CMK (cell line): Measurements from ENCODE around the gene MPG.

Experiments
- DNase-seq: peaks from one replicate; pipeline ENCODE4 v3.0.0-alpha.2; 2010; ENCODE audit warnings: low read depth

The MPG gene

DNA sequence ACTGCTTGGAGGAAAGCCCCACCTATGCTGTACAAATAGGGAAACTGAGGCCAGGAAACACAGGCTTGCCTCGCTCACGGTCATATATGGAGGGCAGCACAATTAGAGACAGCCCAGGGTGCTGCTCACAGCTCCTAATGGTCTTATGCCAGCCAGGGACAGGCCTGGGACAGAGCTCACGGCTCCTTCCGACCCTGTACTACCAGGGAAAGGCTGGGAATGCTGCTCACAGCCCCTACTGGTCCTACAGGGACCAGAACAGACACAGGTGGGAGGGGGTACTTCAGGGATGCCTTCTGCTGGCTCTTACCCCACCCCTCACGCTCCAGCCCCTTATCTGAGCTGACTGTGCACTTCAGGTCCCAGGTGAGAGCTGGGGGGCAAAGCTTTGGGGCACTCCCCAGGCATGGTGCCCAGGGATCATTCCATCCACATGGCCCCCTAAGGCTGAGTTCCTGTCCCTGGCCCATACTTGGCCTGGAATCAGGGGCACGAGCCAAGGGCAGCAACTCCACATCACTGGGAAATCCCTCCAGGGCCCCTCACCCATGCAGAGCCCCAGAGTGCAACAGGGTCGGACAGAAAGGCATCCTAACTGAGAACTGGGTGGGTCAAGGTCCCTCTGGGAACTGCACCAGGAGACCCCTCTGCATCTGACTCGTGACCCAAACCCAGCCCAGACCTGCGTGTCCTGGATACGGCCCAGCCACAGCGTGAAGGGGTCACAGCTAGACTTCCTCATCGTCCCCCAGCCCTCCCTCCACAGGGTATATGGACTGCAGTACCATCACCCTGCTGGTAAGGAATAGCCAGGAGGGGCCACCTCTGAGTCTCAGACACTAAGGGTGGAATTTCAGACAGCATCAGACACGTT is 11.5 kb upstream of the MPG start:
- DNase-seq, result no peak

DNA sequence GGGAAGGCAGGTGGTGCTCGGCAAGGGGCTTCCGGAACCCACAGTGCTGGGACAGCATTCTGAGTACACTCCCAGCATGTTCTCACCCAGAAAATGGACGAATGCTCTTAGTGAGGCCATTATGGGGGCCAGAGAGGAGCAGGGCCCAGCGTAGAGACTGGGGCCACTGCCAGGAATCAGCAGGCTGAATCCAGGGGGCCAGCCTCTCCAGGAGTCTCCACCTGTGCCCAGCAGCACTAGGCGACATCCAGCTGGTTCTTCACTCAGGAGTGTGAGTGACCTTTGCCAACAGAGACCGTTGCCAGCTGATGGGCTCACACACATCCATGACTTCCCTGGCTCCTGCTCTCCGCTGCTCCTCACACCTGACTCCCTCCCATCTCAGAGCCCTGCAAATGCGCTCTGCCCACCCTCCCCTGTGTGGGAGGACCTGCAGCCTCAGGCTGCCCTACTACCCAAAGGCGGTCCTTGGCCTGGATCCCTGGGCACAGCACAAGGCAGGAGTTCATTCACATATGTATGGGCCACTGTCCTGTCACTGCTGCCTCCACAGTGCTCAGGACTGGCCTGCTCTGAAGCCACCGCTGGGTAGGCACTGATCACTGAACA is 10.7 kb upstream of the MPG start:
- DNase-seq, result no peak

DNA sequence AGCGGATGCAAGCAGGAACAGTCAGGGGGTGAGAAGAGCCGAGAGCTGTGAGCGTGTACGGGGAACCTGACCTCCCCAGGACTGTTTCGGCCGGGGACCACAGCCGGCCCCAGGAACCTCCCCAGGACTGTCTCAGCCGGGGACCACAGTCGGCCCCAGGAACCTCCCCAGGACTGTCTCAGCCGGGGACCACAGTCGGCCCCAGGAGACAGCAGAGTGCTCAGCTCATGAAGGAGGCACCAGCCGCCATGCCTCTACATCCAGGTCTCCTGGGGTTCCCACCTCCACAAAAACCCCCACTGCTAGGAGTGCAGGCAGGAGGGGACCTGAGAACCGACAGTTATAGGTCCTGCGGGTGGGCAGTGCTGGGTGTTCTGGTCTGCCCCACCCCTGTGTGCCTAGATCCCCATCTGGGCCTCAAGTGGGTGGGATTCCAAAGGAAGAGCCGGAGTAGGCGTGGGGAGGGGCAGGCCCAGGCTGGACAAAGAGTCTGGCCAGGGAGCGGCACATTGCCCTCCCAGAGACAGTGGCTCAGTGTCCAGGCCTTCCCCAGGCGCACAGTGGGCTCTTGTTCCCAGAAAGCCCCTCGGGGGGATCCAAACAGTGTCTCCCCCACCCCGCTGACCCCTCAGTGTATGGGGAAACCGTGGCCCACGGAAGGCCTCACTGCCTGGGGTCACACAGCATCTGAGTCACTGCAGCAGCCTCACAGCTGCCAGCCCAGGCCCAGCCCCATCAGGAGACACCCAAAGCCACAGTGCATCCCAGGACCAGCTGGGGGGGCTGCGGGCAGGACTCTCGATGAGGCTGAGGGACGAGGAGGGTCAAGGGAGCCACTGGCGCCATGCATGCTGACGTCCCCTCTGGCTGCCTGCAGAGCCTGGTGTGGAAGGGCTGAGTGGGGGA is 9.9 kb upstream of the MPG start:
- no peak for DNase-seq

DNA sequence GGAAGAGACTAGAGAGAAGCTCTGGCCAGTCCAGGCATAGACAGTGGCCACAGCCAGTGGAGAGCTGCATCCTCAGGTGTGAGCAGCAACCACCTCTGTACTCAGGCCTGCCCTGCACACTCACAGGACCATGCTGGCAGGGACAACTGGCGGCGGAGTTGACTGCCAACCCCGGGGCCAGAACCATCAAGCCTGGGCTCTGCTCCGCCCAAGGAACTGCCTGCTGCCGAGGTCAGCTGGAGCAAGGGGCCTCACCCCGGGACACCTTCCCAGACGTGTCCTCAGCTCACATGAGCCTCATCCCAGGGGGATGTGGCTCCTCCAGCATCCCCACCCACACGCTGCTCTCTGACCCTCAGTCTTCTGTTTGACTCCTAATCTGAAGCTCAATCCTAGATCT is 8.8 kb upstream of the MPG start:
- no peak for DNase-seq

DNA sequence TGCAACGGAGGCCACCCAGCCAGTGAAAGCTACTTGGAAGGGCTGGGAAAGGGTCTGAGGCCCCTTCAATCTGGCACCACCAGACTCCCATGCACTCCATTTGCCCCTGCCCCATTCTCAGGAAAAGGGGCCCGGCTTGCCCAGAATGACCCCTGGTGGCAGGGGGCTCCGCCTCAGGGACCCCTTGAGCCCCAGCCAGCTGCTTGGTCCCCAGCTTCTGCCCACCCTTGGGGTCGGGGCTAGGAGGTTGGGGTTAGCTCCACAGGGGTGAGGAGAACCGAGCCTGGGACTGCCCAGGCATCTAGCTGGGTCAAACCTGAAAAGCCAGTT is 6.8 kb upstream of the MPG start:
- no peak for DNase-seq

DNA sequence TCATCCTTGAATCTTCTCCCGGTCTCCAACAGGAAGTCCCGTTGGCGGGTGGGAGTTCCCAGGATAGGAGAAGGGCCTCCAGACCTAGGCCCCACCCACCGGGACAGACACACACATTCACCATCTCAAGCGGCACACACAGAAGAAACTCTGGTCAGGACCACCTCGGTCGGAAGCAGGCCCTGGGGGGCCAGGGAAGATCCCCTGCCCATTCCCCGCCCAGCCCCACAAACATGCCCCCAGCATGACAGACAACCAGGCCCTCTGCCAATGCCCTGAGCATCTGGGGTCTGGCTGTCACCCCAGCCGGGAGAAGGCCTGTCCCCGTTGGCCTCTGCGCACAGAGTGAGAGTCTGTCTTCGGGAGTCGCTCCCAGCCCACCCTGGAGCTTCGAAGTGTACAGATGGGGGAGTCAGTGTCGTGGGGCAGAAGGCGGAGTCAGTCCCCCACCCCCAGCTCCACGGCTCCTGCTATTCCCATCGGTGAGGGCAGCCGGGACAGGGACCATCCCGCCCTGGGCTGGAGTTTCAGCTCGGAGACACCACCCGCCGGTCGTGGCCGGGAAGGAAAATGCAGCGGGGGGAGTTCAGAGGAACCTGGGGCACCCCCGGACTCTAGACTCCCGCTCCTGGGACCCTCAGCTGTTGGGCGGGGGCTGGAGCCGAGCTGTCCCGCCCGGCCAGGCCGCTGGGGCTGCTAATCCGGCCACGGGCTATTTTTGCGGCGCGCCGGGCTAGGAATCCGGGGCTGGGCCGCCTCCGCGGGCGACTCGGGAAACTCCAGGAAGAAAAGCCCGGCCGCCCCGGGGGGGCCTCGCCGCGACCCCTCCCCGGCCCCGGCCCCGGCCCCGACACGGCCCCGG is 6.3 kb upstream of the MPG start:
- no peak for DNase-seq

DNA sequence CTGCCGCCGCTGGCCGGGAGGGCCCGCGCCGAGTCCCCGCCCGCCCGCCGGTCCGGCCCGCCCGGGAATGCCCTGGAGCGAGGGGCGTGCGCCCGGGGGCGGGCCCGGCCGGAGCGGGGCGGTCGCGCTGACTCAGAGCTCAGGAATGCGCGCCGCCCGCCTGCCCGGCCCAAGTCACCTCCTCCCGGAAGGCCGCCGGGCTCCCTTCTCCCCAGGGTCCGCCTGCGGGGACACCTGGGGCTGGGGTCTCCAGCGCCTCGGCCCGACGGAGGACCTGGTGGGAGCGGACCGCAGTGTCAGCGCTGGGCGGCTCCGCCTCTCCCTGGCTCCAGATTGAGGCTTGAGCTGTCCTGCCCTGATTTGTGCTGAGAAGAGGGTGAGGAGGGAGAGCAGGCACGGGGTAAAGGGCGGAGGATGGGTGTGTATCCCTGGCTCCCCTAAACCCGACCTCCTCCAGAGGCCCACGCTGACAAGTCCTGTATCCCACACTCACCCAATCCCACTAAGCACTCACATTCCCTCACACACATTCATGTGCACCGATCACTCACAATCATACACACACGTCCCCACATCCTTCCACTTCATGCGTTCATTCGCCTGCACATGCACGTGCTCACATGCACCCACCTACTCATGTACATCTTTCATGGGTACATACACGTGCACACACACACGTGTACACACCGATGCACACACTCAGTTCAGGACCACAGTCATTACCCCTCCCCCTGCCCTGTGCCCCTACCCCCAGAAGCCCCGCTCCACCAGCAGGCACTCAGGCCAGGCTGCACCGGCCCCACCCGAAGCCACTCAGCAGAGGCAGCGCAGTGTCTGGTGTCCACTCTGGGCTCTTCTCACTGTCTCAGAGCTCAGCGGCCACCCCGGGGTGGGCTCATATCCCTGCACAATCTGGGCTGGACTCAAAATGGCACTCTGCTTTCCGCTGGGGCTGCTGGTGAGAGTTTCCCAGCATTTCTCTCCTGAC is 5.2 kb upstream of the MPG start, which contains the start of gene RHBDF1:
Gene RHBDF1 (minus strand): TSS at position 71 of the 988 bp plus-strand sequence. CDS start 7,616 bp downstream, outside the sequence.
- no peak for DNase-seq

DNA sequence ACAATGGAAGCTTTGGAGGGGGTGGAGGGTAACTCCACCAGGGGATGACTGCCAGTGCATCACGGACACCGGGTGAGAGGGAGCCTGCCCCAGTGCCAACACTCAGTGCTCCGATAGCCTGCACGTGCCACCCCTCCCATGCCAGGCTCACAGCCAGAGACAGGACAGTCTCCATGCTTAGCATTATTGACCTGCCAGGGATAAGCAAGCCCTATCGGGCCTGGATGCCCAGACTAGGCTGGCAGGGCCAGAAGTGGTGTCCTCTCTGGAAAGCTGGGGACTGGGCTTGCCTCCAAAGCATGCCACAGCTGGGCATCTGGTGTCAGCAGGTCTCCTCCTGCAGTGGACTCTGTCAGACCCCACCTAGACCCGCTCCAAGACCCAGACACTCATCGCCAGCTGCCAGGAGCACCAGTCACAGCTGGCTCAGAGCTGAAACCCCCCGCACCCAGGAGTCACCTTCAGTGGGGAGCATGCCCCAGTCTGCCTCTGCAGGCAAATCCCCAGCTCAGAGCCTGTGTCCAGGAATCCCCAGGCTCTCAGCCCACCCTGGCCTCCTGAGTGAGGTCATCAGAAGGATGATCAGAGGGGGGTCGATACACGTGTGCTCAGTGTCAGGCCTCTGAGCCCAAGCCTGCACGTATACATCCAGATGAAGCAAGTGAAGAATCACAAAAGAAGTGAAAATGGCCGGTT is 3.8 kb upstream of the MPG start:
- no peak for DNase-seq

DNA sequence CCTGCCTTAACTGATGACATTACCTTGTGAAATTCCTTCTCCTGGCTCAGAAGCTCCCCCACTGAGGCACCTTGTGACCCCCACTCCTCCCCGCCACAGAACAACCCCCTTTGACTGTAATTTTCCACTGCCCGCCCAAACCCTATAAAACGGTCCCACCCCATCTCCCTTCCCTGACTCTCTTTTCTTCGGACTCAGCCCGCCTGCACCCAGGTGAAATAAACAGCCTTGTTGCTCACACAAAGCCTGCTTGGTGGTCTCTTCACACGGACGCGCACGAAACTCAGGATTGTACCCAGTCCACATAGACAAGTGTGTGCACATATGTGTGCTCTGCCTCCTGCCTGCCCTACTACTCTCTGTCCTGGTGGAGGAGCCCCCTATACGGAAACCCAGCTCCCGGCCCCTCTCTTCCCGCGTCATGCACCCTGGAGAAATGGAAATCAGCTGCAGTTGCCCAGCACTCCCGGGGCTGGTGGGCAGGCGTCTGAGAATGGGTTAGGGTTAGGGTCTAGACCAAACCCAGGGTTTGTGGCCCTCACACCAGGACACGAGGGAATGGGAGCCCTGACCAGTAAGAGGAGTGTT is 3.2 kb upstream of the MPG start:
- no peak for DNase-seq

DNA sequence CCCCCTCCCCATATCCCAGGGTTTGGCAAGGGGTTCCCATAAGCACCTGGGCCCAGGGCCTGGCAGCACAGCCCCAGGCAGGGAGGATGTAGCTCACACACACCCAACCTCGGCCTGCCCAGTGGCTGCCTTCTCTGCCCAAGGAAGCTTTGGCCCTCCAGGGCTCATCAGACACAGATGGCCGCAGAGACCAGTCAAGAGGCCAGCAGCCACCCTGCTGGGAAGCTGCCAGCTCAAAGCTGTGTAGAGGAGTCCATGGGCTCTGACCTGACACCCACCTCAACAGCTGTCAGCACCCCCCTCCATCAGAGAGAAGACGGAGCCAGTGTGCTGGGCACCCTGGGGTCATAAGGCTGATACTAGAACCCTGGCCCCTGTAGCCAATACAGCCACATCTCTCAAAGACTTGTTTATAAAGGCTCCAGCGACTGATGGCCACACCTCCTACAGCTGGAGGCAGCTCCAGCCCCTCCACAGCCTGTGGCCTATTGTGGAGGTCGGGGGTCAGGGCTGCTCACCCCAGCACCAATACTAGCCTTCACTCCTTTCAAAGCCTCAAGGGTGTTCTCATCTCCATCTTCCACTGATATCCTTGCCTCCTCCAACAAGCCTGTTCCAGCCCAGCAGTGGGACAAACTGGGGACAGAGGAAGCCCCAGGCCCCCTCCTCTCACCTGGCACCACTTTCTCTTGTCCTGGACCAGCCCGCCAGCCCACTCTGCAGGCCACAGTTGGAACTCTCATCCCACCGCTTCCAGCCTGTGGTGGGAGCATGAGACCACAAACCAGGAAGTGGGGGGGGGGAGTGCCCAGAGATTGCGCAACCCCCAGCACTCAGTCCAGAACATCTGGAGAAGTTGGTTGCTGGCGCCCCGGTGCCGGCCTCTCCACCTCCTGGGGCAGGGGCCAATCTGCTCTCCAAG is 2.2 kb upstream of the MPG start:
- peak; percentile 84 for DNase-seq

DNA sequence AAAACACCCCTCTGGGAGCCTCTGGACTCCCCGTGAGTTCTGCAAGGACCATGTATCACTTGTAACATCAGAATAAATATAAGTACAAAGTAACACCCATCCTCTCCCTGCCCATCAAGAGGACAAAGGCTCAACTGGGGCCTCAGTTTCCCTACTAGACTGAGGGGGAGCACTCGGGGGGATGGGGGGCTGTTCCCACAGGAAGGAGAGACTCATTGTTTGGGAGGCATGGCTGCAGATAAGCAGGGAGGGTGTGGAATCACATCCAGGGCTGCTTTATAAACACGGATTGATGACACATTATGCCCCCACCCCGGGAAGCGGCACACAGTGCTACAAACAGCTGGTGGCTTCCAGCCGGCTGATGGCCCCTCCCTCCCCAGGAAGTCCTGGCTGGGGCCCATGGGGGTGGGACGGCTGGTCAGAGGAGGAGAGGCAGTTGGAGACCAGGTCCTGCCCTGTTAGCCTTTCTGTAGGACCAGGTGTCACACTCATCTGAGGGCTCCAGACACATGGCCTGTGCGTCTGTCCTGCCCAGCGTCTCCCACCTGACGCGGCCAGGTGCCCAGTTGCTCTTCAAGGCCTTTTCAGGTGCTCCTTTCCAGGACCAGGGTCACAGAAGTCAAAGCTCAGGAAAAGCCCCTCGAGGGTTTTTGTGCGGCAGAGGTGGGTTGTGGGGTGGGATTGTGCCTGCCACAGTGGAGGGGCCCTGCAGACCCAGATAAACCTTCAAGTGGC is 1.3 kb upstream of the MPG start:
- DNase-seq, result no peak

DNA sequence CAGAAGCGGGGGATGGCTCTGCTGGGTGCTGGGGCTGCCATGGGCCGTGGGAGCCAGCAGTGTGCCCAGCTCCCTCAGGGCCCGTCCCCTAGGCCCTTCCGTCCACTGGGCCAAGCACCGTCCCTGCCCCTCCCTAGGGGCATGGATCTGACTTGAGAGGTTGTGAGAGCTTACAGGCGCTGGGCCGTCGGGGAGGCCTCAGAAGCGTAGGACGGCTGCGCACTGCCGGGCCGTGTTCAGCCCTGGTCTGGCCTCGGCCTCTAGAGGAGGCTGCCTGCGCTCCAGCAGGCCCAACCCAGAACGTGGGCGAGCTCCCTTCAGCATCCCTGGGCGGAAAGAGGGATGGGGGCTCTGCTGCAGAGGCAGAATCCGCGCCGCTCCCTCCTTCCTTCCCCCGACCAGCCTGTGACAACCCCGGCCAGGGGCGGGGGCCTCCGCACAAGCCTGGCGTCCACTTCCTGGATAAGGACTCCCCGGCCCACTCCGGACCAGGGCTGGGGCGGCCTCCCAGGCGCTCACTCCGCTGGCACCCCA is 685 bp upstream of the MPG start:
- DNase-seq, result no peak

DNA sequence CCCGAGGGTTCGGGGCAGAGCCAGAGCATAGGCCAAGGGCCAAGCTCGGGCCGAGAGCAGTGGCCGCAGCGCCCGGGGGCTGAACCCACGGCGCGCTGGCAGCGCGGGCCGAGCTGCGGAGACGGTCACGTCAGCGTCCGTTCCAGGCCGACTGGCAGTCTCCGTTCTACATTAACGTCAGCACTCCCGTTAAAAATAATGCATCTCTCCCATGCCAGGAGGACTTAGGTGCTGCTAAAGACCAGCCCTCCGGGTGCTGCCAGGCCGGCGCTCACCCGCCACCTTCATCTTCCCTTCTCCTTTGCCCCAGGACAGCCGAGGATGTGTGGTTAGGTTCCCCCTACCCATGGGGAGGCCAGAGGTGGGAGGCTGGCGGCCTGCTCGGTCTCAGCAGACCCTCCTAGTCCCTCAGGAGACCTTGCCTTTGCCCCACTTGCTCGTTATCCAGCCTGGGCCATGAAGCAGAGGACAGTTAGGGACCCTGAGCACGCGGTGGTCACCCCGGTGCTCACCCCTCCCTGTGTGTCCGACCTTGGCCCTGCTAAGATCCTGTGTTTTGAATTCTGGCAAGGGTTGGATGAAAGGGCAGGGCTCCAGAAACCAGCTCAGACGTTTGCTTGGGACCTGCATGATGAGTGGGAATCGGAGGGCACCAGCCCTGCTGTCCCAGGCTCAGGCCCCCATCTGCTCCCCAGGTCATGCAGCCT is 572 bp downstream of the MPG start:
- no peak for DNase-seq

DNA sequence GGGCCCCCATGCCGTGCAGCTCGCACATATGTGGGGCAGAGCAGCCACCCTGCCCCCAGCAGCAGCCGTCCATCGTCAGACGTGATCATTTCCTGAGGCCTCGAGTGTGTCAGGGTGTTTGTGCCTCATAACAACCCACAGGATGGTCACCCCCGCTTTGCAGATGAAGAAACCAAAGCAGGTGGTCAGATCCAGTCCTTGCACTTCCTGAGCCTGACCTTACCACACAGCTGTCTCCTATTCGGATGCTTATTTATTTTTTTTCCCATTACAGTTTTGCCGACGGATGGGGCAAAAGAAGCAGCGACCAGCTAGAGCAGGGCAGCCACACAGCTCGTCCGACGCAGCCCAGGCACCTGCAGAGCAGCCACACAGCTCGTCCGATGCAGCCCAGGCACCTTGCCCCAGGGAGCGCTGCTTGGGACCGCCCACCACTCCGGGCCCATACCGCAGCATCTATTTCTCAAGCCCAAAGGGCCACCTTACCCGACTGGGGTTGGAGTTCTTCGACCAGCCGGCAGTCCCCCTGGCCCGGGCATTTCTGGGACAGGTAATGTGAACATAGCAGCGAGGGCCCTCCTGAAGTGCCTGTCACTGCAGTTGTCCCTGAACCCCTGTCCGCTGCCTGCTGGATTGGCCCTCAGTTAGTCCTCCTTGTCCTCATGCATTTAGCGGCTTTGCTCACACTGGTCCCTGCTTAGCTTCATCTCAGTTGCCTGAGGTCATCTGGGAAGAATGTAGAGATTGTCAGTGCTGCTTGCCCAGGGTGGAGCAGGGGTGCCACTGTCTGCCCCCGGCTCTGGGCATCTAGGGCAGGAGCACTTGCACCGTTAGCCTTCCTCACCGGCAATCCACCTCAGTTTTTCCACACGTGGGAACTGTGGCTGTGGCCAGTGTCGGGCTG is 1.4 kb downstream of the MPG start:
- DNase-seq, result no peak

DNA sequence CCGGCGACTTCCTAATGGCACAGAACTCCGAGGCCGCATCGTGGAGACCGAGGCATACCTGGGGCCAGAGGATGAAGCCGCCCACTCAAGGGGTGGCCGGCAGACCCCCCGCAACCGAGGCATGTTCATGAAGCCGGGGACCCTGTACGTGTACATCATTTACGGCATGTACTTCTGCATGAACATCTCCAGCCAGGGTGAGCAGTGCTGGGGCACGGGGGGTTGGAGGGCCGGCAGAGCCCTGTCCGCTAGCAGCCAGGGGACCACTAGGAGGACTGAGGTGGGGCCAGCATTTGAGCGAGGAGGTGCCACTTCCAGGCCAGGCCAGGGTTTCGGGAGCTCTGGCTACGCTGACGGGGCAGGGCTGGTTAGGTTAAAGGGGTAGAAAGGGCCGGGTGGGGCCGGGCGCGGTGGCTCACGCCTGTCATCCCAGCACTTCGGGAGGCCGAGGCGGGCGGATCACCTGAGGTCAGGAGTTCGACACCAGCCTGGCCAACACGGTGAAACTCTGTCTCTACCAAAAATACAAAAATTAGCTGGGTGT is 5.1 kb downstream of the MPG start:
- no peak for DNase-seq
